Measurements from ENCODE around the gene ANKFY1.
A peak's percentile ranks its signal among the peaks of the same experiment; 100 is the strongest.

DNA sequence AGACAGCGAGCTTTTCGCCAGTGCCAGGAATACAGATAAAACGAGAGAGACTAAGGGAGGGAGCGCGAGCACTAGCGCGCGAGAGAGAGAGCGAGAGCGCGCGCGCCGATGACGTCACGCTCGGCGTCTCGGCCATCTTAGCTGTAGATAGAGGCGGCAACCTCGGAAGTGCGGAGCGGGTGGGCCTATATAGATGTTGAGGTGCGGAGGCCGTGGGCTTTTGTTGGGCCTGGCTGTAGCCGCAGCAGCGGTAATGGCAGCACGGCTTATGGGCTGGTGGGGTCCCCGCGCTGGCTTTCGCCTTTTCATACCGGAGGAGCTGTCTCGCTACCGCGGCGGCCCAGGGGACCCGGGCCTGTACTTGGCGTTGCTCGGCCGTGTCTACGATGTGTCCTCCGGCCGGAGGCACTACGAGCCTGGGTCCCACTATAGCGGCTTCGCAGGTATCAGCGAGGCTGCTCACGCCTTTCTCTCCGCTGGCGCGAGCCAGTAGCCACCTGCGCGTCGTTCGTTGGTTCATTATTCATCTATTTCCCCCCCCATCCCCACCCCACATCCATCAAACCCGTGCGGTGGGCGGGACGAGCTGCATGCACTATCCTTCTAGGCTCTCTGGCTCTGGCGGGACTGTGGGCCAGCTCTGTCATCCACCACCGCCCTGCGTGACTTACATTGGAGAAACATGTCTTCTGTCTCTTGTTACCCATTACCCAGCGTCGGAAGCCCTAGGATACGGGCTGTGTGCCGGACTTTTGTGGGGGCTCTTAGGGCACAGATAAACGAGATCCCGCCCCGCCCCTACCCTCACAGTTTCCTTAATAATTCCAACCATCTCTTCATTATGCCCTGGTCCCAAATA, 120.0 kb downstream of the ANKFY1 start:
- TF ChIP-seq, protein P1, sequence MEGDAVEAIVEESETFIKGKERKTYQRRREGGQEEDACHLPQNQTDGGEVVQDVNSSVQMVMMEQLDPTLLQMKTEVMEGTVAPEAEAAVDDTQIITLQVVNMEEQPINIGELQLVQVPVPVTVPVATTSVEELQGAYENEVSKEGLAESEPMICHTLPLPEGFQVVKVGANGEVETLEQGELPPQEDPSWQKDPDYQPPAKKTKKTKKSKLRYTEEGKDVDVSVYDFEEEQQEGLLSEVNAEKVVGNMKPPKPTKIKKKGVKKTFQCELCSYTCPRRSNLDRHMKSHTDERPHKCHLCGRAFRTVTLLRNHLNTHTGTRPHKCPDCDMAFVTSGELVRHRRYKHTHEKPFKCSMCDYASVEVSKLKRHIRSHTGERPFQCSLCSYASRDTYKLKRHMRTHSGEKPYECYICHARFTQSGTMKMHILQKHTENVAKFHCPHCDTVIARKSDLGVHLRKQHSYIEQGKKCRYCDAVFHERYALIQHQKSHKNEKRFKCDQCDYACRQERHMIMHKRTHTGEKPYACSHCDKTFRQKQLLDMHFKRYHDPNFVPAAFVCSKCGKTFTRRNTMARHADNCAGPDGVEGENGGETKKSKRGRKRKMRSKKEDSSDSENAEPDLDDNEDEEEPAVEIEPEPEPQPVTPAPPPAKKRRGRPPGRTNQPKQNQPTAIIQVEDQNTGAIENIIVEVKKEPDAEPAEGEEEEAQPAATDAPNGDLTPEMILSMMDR (IDR thresholded peaks at IDR 0.05) = no peak
- peak; percentile 82 to 94 (median 92) for TF ChIP-seq POLR2AphosphoS5 (IDR thresholded peaks at IDR 0.05)
- TF ChIP-seq POLR2A (IDR thresholded peaks at IDR 0.05) = peak; percentile 83 to 85
- no peak for TF ChIP-seq EP300 (IDR thresholded peaks at IDR 0.05)
